ENCODE data around the gene CNN2.

DNA sequence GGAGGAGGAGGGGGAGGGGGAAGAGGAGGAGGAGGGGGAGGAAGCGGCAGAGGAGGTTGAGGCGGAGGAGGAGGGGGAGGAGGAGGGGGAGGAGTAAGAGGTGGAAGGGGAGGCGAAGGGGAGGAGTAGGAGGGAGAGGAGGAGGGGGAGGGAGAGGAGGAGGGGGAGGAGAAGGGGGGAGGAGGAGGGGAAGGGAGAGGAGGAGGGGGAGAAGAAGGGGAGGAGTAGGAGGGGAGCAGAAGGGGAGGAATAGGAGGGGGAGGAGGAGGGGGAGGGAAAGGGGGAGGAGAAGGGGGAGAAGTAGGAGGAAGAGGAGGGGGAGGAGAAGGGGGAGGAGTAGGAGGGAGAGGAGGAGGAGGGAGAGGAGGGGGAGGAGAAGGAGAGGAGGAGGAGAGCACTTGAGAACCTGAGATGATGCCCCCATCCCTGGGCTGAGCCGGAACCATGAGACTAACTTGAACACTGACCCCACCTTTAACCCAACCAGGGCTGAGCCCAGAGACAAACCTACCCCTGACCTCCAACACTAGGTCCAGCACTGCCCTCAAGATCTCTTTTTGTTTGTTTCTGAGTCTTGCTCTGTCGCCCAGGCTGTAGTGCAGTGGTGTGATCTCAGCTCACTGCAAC, 26.1 kb downstream of the CNN2 start:
- TF ChIP-seq, protein P1, sequence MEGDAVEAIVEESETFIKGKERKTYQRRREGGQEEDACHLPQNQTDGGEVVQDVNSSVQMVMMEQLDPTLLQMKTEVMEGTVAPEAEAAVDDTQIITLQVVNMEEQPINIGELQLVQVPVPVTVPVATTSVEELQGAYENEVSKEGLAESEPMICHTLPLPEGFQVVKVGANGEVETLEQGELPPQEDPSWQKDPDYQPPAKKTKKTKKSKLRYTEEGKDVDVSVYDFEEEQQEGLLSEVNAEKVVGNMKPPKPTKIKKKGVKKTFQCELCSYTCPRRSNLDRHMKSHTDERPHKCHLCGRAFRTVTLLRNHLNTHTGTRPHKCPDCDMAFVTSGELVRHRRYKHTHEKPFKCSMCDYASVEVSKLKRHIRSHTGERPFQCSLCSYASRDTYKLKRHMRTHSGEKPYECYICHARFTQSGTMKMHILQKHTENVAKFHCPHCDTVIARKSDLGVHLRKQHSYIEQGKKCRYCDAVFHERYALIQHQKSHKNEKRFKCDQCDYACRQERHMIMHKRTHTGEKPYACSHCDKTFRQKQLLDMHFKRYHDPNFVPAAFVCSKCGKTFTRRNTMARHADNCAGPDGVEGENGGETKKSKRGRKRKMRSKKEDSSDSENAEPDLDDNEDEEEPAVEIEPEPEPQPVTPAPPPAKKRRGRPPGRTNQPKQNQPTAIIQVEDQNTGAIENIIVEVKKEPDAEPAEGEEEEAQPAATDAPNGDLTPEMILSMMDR (conservative IDR thresholded peaks at IDR 0.05; ENCODE audit: low read depth, low read length): no peak
- TF ChIP-seq EZH2phosphoT487 (IDR thresholded peaks at IDR 0.05; ENCODE audit: borderline replicate concordance, low read length): no peak
